GM23338 (cell line): Measurements from ENCODE around the gene CCL7.

Source experiments
- CTCF ChIP-seq, 2 experiments: fragments of 200-600 bp in 1 of 2; sonication (generic) in 1 of 2; conservative IDR thresholded peaks; 2 replicates each; pipeline versions ENCODE4 v1.5.1 to v1.6.1; 2016 to 2017; ENCODE audit warnings: antibody characterized with exemption in 2 of 2, low read depth in 2 of 2, mild to moderate bottlenecking in 2 of 2, moderate library complexity in 1 of 2
- EZH2 ChIP-seq: fragments of 200-600 bp; sonication (generic); IDR thresholded peaks from one replicate; pipeline ENCODE4 v1.8.0; 2017; ENCODE audit warnings: antibody characterized with exemption, mild to moderate bottlenecking, low read depth; ENCODE audit not compliant: unreplicated experiment
- JUNB ChIP-seq: IDR thresholded peaks from one replicate; pipeline ENCODE4 v1.6.1; 2016; ENCODE audit warnings: antibody characterized with exemption; ENCODE audit not compliant: unreplicated experiment
- POLR2AphosphoS5 ChIP-seq: IDR thresholded peaks from 2 replicates; pipeline ENCODE4 v1.6.1; 2016; ENCODE audit warnings: antibody characterized with exemption, low read depth
- REST ChIP-seq: IDR thresholded peaks from one replicate; pipeline ENCODE4 v1.6.1; 2018; ENCODE audit warnings: antibody characterized with exemption; ENCODE audit not compliant: unreplicated experiment

DNA sequence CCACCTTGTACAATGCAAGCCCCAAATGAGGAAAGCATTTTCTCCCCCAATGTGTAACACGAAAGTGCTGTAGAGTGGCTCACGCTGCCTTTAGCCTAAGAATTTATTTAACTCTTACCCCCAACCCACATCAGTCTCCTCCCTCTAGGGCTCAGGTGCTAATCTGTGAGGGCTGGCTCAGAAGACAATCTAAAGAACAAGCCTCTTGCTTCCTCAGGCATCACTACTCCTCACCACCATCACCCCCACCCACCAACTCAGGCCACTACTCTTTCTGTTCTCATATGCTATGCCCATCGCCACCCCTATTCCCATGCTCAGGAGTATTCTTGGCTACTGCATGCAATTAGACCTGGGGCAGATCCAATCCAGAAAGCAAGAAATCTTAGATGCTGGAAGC, 18.8 kb upstream of the CCL7 start:
- TF ChIP-seq CTCF (conservative IDR thresholded peaks at IDR 0.05; ENCODE audit: low read depth in 2 of 2), result no peak
- no peak for TF ChIP-seq EZH2
- no peak for TF ChIP-seq POLR2AphosphoS5
- no peak for TF ChIP-seq REST
- TF ChIP-seq JUNB, result no peak
